Stomach (tissue), 9 donors: Measurements from ENCODE around the gene INSC. TPM values are rescaled to one million over a fixed set of nuclear protein-coding genes. Genes with fewer than 3 reads are reported as not detected.

Experiments used
- DNase-seq, 2 donors: peaks; one replicate each; pipeline versions ENCODE4 v3.0.0 to v3.0.0-alpha.2; 2013 to 2019
- H3K27ac ChIP-seq, 5 donors: fragments of 200-600 bp in 4 of 5; sonication (generic) in 4 of 5; one replicate each; pipeline ENCODE4 v1.5.1; 2013 to 2019; ENCODE audit warnings: mild to moderate bottlenecking in 1 of 5, moderate library complexity in 1 of 5
- H3K27me3 ChIP-seq, 3 donors: fragments of 200-600 bp; sonication (generic); one replicate each; pipeline ENCODE4 v1.5.1; 2017 to 2019; ENCODE audit warnings: mixed run types in 1 of 3
- H3K36me3 ChIP-seq, 4 donors: fragments of 200-600 bp; sonication (generic); 1 replicate in 3 of 4; 2 replicates in 1 of 4; pipeline ENCODE4 v1.5.1; 2016 to 2019
- H3K4me1 ChIP-seq, 4 donors: fragments of 200-600 bp; sonication (generic); one replicate each; pipeline ENCODE4 v1.5.1; 2016 to 2019
- H3K4me3 ChIP-seq, 4 donors: fragments of 200-600 bp; sonication (generic) in 3 of 4; one replicate each; pipeline ENCODE4 v1.5.1; 2016 to 2019; ENCODE audit warnings: mild to moderate bottlenecking in 1 of 4
- H3K9me3 ChIP-seq, 4 donors: fragments of 200-600 bp; sonication (generic); one replicate each; pipeline ENCODE4 v1.5.1; 2016 to 2019
- EP300 ChIP-seq: sonication (generic); formaldehyde crosslinking; IDR thresholded peaks from one replicate; pipeline ENCODE4 v1.6.1; 2017; ENCODE audit warnings: antibody characterized with exemption
- POLR2A ChIP-seq, 4 donors: fragments of 450-650 bp; IDR thresholded peaks; one replicate each; pipeline ENCODE4 v1.6.1; 2016; ENCODE audit warnings: antibody characterized with exemption in 4 of 4, control low read depth in 2 of 4, mild to moderate bottlenecking in 1 of 4, moderate library complexity in 1 of 4
- POLR2AphosphoS5 ChIP-seq, 3 donors: sonication (generic); formaldehyde crosslinking; IDR thresholded peaks; one replicate each; pipeline ENCODE4 v1.6.1; 2016; ENCODE audit warnings: antibody characterized with exemption in 3 of 3
- WGBS, 5 donors: extraction: QIAGEN DNeasy Blood & Tissue Kit in 3 of 5; methylation state at CpG; one replicate each; pipeline versions ENCODE4 v1.1.5 to v1.1.7; 2013 to 2018; 5-methylcytosine and 5-hydroxymethylcytosine counted together
- intact Hi-C: fragments of 100-400 bp; cut with DNase I; formaldehyde crosslinking; loops from one replicate; pipeline ENCODE4 v1.15.1; 2023; ENCODE audit warnings: low total_unique reads
- polyA plus RNA-seq, 3 donors: library from polyadenylated mRNA; stranded (reverse); fragments of 200-250 nt; gene quantifications; one replicate each; pipeline ENCODE4 v1.2.3, GENCODE V29; 2013
- total RNA-seq, 5 donors: library from RNA; depleted of rRNA; stranded (reverse); fragments of >200 nt; gene quantifications; one replicate each; pipeline versions ENCODE4 v1.1.0 to v1.2.3, GENCODE V29; 2014 to 2016
- TF ChIP-seq, protein P1 (sequence below), 7 experiments: fragments of 450-650 bp in 4 of 7; fragments of 200-600 bp in 3 of 7; sonication (generic) in 3 of 7; IDR thresholded peaks; one replicate each; pipeline ENCODE4 v1.5.1; 2016 to 2019; ENCODE audit warnings: antibody characterized with exemption in 7 of 7, control low read depth in 2 of 7, mild to moderate bottlenecking in 1 of 7
- donor health status: healthy with polysubstance abuse.
- donor health status: Bipolar disorder and iron deficiency.
- donor health status: healthy.

Gene INSC
- total and polyA plus RNA-seq, 8 donors, result 0.75 to 23.2 (median 2.9) TPM; not detected in 1

DNA sequence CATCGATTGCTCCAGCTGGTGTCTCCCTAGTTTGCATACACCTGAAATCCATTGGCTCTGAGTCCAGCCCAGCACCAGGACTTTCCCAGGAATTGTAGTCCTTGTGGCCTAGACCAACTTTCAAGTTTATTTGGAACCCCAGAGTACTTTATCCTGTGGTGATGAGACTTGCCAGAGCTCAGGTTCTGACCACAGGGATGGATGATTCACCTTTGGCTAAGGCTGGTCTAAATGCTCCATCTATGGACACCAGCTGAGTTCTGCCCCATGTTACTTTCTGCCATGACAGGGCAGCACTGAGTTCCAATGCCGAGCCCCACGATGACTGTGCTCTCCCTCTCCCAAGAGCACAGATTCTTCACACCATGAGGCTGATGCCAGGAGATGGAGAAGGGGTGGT is 17.3 kb upstream of the INSC start:
- WGBS, 5 donors, result 90 to 95% (median 91%) methylated on average over 3 of the region's 3 CpGs
- intact Hi-C loops, result no loop called here
- DNase-seq, result no peak
- Histone ChIP-seq H3K4me3 (no peak overlapping the region), H3K9me3 (no peaks in the 10 kb centered on the region), H3K4me1 (no peaks in the 10 kb centered on the region), H3K36me3 (no peaks in the 10 kb centered on the region), H3K27ac (no peak overlapping the region), H3K27me3 (peaks cover 0 to 4% (median 0%) of the 10 kb centered on the region in 3 donors)
- TF ChIP-seq, protein P1, sequence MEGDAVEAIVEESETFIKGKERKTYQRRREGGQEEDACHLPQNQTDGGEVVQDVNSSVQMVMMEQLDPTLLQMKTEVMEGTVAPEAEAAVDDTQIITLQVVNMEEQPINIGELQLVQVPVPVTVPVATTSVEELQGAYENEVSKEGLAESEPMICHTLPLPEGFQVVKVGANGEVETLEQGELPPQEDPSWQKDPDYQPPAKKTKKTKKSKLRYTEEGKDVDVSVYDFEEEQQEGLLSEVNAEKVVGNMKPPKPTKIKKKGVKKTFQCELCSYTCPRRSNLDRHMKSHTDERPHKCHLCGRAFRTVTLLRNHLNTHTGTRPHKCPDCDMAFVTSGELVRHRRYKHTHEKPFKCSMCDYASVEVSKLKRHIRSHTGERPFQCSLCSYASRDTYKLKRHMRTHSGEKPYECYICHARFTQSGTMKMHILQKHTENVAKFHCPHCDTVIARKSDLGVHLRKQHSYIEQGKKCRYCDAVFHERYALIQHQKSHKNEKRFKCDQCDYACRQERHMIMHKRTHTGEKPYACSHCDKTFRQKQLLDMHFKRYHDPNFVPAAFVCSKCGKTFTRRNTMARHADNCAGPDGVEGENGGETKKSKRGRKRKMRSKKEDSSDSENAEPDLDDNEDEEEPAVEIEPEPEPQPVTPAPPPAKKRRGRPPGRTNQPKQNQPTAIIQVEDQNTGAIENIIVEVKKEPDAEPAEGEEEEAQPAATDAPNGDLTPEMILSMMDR (IDR thresholded peaks at IDR 0.05), result no peak
- TF ChIP-seq POLR2AphosphoS5 (IDR thresholded peaks at IDR 0.05) (no peak), POLR2A (IDR thresholded peaks at IDR 0.05) (no peak), EP300 (no peak)

- Histone ChIP-seq H3K9me3 (peaks cover 0 to 3% (median 0%) of the 10 kb centered on the region in 4 donors), H3K4me1 (no peaks in the 10 kb centered on the region), H3K27ac (no peak overlapping the region), H3K4me3 (no peak overlapping the region), H3K36me3 (no peaks in the 10 kb centered on the region), H3K27me3 (peaks cover 0 to 4% (median 0%) of the 10 kb centered on the region in 3 donors)
- TF ChIP-seq POLR2AphosphoS5 (IDR thresholded peaks at IDR 0.05), result no peak
- no peak for TF ChIP-seq POLR2A (IDR thresholded peaks at IDR 0.05)
- TF ChIP-seq, protein P1 (IDR thresholded peaks at IDR 0.05), result no peak
- no peak for TF ChIP-seq EP300
- DNase-seq, result no peak
- intact Hi-C loops, result no loop called here
Measured at GRCh38 chr11:15099267-15099666, 15.5 kb upstream of the INSC start.

DNA sequence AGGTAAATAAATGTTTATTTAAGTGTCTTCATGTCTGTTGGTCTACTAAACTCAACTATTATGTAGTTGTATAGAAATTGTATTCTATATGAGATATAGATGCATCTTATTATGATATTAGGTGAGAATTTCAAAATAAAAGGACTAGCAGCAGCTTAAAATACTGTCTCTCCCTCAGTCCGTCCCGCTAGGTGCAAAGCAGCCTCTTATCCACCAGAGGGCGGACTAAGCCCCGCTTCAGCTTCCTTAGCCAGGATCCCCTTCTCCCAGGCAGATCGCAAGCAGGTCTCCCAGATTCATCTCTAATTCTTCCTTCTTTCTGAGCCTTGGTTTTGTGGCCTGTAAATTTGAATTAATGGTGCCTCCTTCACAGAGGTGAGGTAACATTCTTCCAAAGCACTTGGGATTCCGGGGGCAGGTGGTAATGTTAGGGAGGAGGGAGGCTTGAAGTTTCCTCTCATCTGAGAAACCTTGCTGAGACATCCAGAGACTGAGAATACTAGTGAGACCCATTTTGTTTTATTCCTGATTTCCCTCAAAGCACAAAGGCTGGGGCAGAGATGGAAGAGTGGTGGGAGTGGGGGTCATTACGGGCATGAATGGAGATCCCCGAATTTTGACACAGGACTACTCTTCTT is 13.5 kb upstream of the INSC start:
- Histone ChIP-seq H3K9me3 (peaks cover 0 to 5% (median 0%) of the 10 kb centered on the region in 4 donors), H3K27ac (no peak overlapping the region), H3K27me3 (peaks cover 0 to 4% (median 0%) of the 10 kb centered on the region in 3 donors), H3K4me3 (no peak overlapping the region), H3K4me1 (no peaks in the 10 kb centered on the region), H3K36me3 (no peaks in the 10 kb centered on the region)
- peak; percentile 78 to 88 for DNase-seq
- TF ChIP-seq POLR2A (IDR thresholded peaks at IDR 0.05), result no peak
- TF ChIP-seq, protein P1 (IDR thresholded peaks at IDR 0.05), result peak in 5 of 7 experiments; percentile 78 to 93 (median 89)
- no peak for TF ChIP-seq EP300
- 22 to 29% (median 26%) methylated on average over 8 of the region's 8 CpGs for WGBS, 5 donors
- intact Hi-C loops, result loop anchor here (5.0 kb wide), 1 partner anchor 106 kb away; no protein-coding TSS in a partner anchor

GRCh38 chr11:15104166-15104565 is 10.6 kb upstream of the INSC start:
- Histone ChIP-seq H3K9me3 (peaks cover 0 to 5% (median 0%) of the 10 kb centered on the region in 4 donors), H3K4me3 (no peak overlapping the region), H3K27ac (no peak overlapping the region), H3K4me1 (no peaks in the 10 kb centered on the region), H3K36me3 (no peaks in the 10 kb centered on the region), H3K27me3 (no peaks in the 10 kb centered on the region)
- 93 to 98% (median 96%) methylated on average over 2 of the region's 2 CpGs for WGBS, 5 donors
- DNase-seq, result no peak
- intact Hi-C loops, result loop anchor here (5.0 kb wide), 1 partner anchor 103 kb away; no protein-coding TSS in a partner anchor
- TF ChIP-seq EP300 (no peak), POLR2AphosphoS5 (IDR thresholded peaks at IDR 0.05) (no peak), POLR2A (IDR thresholded peaks at IDR 0.05) (no peak)
- TF ChIP-seq, protein P1 (IDR thresholded peaks at IDR 0.05), result no peak
